Upper lobe of left lung (tissue), 4 donors: ENCODE data around the gene C2orf69.

Experiments used
- EP300 ChIP-seq, 4 donors: sonication (generic); formaldehyde crosslinking; IDR thresholded peaks; one replicate each; pipeline ENCODE4 v1.5.1; 2017; ENCODE audit warnings: antibody characterized with exemption in 4 of 4, control low read depth in 2 of 4
- POLR2A ChIP-seq, 4 donors: fragments of 450-650 bp; IDR thresholded peaks; one replicate each; pipeline ENCODE4 v1.5.1; 2016 to 2017; ENCODE audit warnings: antibody characterized with exemption in 4 of 4, mild to moderate bottlenecking in 2 of 4
- TF ChIP-seq, protein P1 (sequence below), 6 experiments: fragments of 450-650 bp in 4 of 6; fragments of 200-600 bp in 2 of 6; sonication (generic) in 2 of 6; IDR thresholded peaks; one replicate each; pipeline ENCODE4 v1.5.1; 2016 to 2019; ENCODE audit warnings: antibody characterized with exemption in 6 of 6

DNA sequence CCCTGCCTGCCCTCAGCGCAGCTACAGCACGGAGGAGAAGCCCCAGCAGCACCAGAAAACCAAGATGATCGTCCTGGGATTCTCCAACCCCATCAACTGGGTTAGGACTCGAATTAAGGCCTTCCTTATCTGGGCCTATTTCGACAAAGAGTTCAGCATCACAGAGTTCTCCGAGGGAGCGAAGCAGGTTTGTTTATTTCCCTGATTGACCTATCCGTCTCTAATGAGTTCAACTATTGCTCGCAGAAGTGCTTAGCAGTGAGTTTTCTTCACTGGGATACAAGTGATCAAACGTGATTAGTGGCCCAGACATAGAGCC lies 44.9 kb downstream of the C2orf69 start:
- TF ChIP-seq, protein P1, sequence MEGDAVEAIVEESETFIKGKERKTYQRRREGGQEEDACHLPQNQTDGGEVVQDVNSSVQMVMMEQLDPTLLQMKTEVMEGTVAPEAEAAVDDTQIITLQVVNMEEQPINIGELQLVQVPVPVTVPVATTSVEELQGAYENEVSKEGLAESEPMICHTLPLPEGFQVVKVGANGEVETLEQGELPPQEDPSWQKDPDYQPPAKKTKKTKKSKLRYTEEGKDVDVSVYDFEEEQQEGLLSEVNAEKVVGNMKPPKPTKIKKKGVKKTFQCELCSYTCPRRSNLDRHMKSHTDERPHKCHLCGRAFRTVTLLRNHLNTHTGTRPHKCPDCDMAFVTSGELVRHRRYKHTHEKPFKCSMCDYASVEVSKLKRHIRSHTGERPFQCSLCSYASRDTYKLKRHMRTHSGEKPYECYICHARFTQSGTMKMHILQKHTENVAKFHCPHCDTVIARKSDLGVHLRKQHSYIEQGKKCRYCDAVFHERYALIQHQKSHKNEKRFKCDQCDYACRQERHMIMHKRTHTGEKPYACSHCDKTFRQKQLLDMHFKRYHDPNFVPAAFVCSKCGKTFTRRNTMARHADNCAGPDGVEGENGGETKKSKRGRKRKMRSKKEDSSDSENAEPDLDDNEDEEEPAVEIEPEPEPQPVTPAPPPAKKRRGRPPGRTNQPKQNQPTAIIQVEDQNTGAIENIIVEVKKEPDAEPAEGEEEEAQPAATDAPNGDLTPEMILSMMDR (IDR thresholded peaks at IDR 0.05), result no peak
- no peak for TF ChIP-seq EP300 (IDR thresholded peaks at IDR 0.05)
- no peak for TF ChIP-seq POLR2A (IDR thresholded peaks at IDR 0.05)
